ENCODE data around the gene SPC24.

DNA sequence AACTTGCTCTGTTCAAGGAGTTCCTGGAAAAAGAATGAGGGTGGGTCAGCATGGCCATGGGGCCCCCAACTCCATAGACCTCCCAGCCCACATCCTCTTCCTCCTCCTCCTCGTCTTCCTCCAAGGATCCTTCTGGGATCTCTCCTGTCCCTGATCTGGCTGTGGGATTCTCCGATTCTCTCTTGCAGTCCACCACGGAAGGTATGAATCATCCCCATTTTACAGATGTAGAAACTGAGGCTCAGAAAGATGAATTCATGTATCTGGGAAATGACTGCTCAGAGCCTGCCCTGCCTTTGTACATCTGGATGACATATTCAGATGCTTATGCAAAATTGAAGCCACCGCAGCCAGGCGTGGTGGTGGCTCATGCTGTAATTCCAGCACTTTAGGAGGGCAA is 43.9 kb upstream of the SPC24 start:
- TF ChIP-seq POLR2AphosphoS5 (IDR thresholded peaks at IDR 0.05) (no peak), POLR2A (IDR thresholded peaks at IDR 0.05) (no peak)
- TF ChIP-seq, protein P1, sequence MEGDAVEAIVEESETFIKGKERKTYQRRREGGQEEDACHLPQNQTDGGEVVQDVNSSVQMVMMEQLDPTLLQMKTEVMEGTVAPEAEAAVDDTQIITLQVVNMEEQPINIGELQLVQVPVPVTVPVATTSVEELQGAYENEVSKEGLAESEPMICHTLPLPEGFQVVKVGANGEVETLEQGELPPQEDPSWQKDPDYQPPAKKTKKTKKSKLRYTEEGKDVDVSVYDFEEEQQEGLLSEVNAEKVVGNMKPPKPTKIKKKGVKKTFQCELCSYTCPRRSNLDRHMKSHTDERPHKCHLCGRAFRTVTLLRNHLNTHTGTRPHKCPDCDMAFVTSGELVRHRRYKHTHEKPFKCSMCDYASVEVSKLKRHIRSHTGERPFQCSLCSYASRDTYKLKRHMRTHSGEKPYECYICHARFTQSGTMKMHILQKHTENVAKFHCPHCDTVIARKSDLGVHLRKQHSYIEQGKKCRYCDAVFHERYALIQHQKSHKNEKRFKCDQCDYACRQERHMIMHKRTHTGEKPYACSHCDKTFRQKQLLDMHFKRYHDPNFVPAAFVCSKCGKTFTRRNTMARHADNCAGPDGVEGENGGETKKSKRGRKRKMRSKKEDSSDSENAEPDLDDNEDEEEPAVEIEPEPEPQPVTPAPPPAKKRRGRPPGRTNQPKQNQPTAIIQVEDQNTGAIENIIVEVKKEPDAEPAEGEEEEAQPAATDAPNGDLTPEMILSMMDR (IDR thresholded peaks at IDR 0.05) = no peak

All from transverse colon (tissue), 4 donors.